ENCODE measurements around the gene KDELR1. TPM values are rescaled to one million over a fixed set of nuclear protein-coding genes. Genes with fewer than 3 reads are reported as not detected.
"Not testable (repeated sequence)": the region's sequence is repeated elsewhere in the genome, so short reads cannot be mapped to it uniquely, and the experiment has no call there.

KDELR1 gene
- total RNA-seq, 2 experiments from 2014 or later, result 78.5 to 80.5 TPM

GRCh38 chr19:48385461-48386087, 5.8 kb downstream of the KDELR1 start:
- POLR2A ChIA-PET, result interaction anchor here (1.0 kb wide), 1 partner anchor 10 kb away, joined by 3 read pairs; no protein-coding TSS in a partner anchor

GRCh38 chr19:48382286-48382685, 9.1 kb downstream of the KDELR1 start:
- ChIA-PET POLR2A (no interaction called here), CTCF (no interaction called here)

More at GRCh38 chr19:48385461-48386087, 5.8 kb downstream of the KDELR1 start:
- CTCF ChIA-PET, result interaction anchor here (1.2 kb wide), 1 partner anchor 11 kb away, joined by 4 read pairs; no protein-coding TSS in a partner anchor

- POLR2A ChIA-PET, result interaction anchor here (0.6 kb wide), 1 partner anchor 39 kb away, joined by 6 read pairs; no protein-coding TSS in a partner anchor
- CTCF ChIA-PET, result interaction anchor here (1.7 kb wide), 1 partner anchor 17 kb away, joined by 3 read pairs; the partner anchor contains the start of gene SYNGR4
Measured at GRCh38 chr19:48381178-48381950, 10.0 kb downstream of the KDELR1 start.

- ChIA-PET CTCF (interaction anchor here (1.0 kb wide), 1 partner anchor 12 kb away, joined by 3 read pairs; the partner anchor contains the start of gene KDELR1), POLR2A (no interaction called here)
Measured at GRCh38 chr19:48379058-48379457, 12.3 kb downstream of the KDELR1 start.

GRCh38 chr19:48378194-48378570, 13.2 kb downstream of the KDELR1 start:
- CTCF ChIA-PET, result interaction anchor here (0.7 kb wide), 1 partner anchor 231 kb away, joined by 4 read pairs; no protein-coding TSS in a partner anchor
- POLR2A ChIA-PET, result no interaction called here

GRCh38 chr19:48373567-48373966, 17.8 kb downstream of the KDELR1 start:
- ChIA-PET POLR2A (interaction anchor here (0.7 kb wide), 1 partner anchor 45 kb away, joined by 6 read pairs; no protein-coding TSS in a partner anchor), CTCF (interaction anchor here (0.7 kb wide), 1 partner anchor 18 kb away, joined by 3 read pairs; the partner anchor contains the start of gene KDELR1)

- CTCF ChIA-PET, result interaction anchor here (0.7 kb wide), 1 partner anchor 19 kb away, joined by 3 read pairs; the partner anchor contains the start of gene KDELR1
- POLR2A ChIA-PET, result interaction anchor here (0.6 kb wide), 1 partner anchor 66 kb away, joined by 3 read pairs; no protein-coding TSS in a partner anchor
Measured at GRCh38 chr19:48372904-48373303, 18.4 kb downstream of the KDELR1 start.

- POLR2A ChIA-PET, result not testable (repeated sequence)
Measured at GRCh38 chr19:48371771-48372170, 19.6 kb downstream of the KDELR1 start.

GRCh38 chr19:48371367-48371766, 20.0 kb downstream of the KDELR1 start:
- ChIA-PET CTCF (interaction anchor here (0.7 to 1.4 kb wide), 3 partner anchors 20 to 180 kb away, joined by 3 to 9 read pairs (median 3); partner anchors contain the start of gene KDELR1), POLR2A (interaction anchor here (0.6 kb wide), 1 partner anchor 749 kb away, joined by 3 read pairs; no protein-coding TSS in a partner anchor)

More at GRCh38 chr19:48371771-48372170, 19.6 kb downstream of the KDELR1 start:
- CTCF ChIA-PET, result interaction anchor here (0.7 to 1.4 kb wide), 3 partner anchors 20 to 180 kb away, joined by 3 to 9 read pairs (median 3); partner anchors contain the start of gene KDELR1

- ChIA-PET CTCF (interaction anchor here (0.8 to 1.4 kb wide), 2 partner anchors 20 kb away, joined by 3 to 9 read pairs; partner anchors contain the start of gene KDELR1), POLR2A (interaction anchor here (0.6 kb wide), 1 partner anchor 749 kb away, joined by 3 read pairs; no protein-coding TSS in a partner anchor)
Measured at GRCh38 chr19:48370955-48371354, 20.4 kb downstream of the KDELR1 start.

- ChIA-PET CTCF (no interaction called here), POLR2A (no interaction called here)
Measured at GRCh38 chr19:48368936-48369335, 22.4 kb downstream of the KDELR1 start.

GRCh38 chr19:48367855-48368254, 23.5 kb downstream of the KDELR1 start:
- ChIA-PET POLR2A (no interaction called here), CTCF (no interaction called here)

GRCh38 chr19:48365602-48366001, 25.7 kb downstream of the KDELR1 start:
- CTCF ChIA-PET, result interaction anchor here (0.9 to 2.7 kb wide), 3 partner anchors 10 to 26 kb away, joined by 3 to 10 read pairs (median 8); partner anchors contain the start of gene KDELR1
- POLR2A ChIA-PET, result no interaction called here

GRCh38 chr19:48364598-48365348, 26.6 kb downstream of the KDELR1 start:
- ChIA-PET CTCF (interaction anchor here (0.9 to 3.1 kb wide), 7 partner anchors 11 to 51 kb away, joined by 3 to 15 read pairs (median 4); partner anchors contain the start of gene KDELR1), POLR2A (interaction anchor here (1.0 to 1.9 kb wide), 4 partner anchors 27 to 254 kb away, joined by 3 to 15 read pairs (median 4); partner anchors contain the start of genes KDELR1, RPL18 and SPHK2)

- ChIA-PET POLR2A (interaction anchor here (0.6 to 1.9 kb wide), 6 partner anchors 27 to 255 kb away, joined by 3 to 15 read pairs (median 8); partner anchors contain the start of genes KDELR1, RPL18 and SPHK2), CTCF (interaction anchor here (0.9 to 3.1 kb wide), 7 partner anchors 10 to 50 kb away, joined by 3 to 15 read pairs (median 5); partner anchors contain the start of gene KDELR1)
Measured at GRCh38 chr19:48363810-48364597, 27.3 kb downstream of the KDELR1 start, which contains the start of the genes SYNGR4 and TMEM143. Gene SYNGR4 (plus strand): TSS chr19:48364367. CDS start chr19:48365843, 1,476 bp downstream. Gene TMEM143 (minus strand): TSS chr19:48363940. CDS start chr19:48363920, 20 bp downstream.

- CTCF ChIA-PET, result interaction anchor here (0.9 to 3.1 kb wide), 6 partner anchors 9 to 49 kb away, joined by 3 to 15 read pairs (median 6); partner anchors contain the start of gene KDELR1
- POLR2A ChIA-PET, result interaction anchor here (0.7 to 1.9 kb wide), 4 partner anchors 28 to 84 kb away, joined by 3 to 15 read pairs (median 8); partner anchors contain the start of gene KDELR1
Measured at GRCh38 chr19:48363500-48363809, 27.9 kb downstream of the KDELR1 start.

Measured in activated CD8-positive, alpha-beta memory T cell treated with anti-CD3 and anti-CD28 coated beads for 36 hours (primary cell).